ENCODE results near the gene FAM118B.

FAM118B gene

DNA sequence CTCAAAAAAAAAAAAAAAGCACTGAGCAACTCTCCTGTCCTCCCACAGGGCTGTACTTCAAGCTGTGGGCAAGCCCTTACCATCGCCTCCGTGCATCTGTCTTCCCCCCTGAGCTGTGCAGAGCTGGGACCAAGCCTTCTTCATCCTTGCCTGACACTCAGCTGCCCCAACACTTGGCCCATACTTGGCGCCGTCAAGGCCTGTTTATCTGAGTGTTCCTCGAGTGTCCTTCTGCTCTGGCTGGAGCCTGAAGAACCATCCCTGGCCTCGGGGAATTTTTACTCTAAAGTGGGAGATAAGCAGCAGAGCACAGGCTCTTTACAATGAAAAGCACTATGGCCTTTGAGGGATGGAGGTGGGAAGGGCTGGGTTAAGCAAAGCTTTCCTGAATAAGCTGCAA lies 69.7 kb downstream of the FAM118B start:
- H3K36me3 ChIP-seq, result peaks cover 13 to 37% (median 28%) of the 10 kb centered on the region in 11 experiments
- H3K9ac ChIP-seq, result no peak overlapping the region; a peak in 2 of 22 replicates
- H3K9me3 ChIP-seq (replicated peaks in 1 of 11), result no peaks in the 10 kb centered on the region
- H3K4me3 ChIP-seq, result no peak overlapping the region
- H3K27me3 ChIP-seq, result no peaks in the 10 kb centered on the region
- peak overlapping the region; percentile 85 to 97 (median 93) for H3K4me2 ChIP-seq
- 0 out of 22 replicates have a peak, but pooled peaks cover 0 to 7% (median 0%) of the 10 kb centered on the region in 11 experiments for H4K20me1 ChIP-seq
- peaks cover 43 to 62% (median 50%) of the 10 kb centered on the region in 10 experiments for H3K4me1 ChIP-seq
- H3K27ac ChIP-seq, result peak overlapping the region in 10 of 11 experiments; percentile 50 to 78 (median 70); a peak in 17 of 22 replicates
- TF ChIP-seq Cebpa-rat (IDR thresholded peaks at IDR 0.05), result no peak

- Histone ChIP-seq H3K27ac (peak overlapping the region in 7 of 11 experiments; percentile 82 to 94 (median 86); a peak in 10 of 22 replicates), H3K4me3 (peak overlapping the region in 9 of 10 experiments; percentile 69 to 87 (median 75); a peak in 14 of 20 replicates), H3K9ac (peak overlapping the region in 9 of 11 experiments; percentile 83 to 92 (median 89); a peak in 13 of 22 replicates), H3K27me3 (no peaks in the 10 kb centered on the region), H3K4me1 (peaks cover 43 to 62% (median 50%) of the 10 kb centered on the region in 10 experiments), H4K20me1 (peaks cover 0 to 7% (median 0%) of the 10 kb centered on the region in 11 experiments; a peak in 1 of 22 replicates), H3K4me2 (peak overlapping the region; percentile 85 to 97 (median 93)), H3K9me3 (replicated peaks in 1 of 11) (no peaks in the 10 kb centered on the region), H3K36me3 (peaks cover 13 to 33% (median 27%) of the 10 kb centered on the region in 11 experiments)
- no peak for TF ChIP-seq Cebpa-rat (IDR thresholded peaks at IDR 0.05)
Observed at GRCh38 chr11:126281666-126282175, 70.1 kb downstream of the FAM118B start.

DNA sequence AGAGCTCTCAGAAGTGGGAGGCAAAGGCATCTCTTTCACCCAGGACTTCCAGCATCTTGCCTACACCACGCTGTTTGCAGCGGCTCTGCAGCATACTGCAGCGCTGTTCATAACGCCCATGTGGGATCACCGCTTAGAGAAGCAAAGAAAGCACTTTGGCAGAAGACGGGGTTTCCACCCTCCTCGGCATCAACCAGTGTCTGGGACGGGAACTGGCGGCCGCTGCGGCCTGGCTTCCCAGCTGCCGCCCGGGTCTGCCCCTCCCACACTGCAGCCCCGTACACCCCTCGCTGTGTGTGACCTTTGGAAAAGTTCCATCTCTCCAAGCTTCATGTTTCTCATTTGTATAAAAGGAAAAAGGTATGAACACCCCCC lies 70.8 kb downstream of the FAM118B start:
- Histone ChIP-seq H3K9ac (peak overlapping the region; percentile 83 to 92 (median 88)), H3K27me3 (no peaks in the 10 kb centered on the region), H3K36me3 (peaks cover 6 to 26% (median 21%) of the 10 kb centered on the region in 11 experiments), H4K20me1 (peaks cover 0 to 7% (median 0%) of the 10 kb centered on the region in 11 experiments; a peak in 1 of 22 replicates), H3K4me2 (peak overlapping the region; percentile 85 to 97 (median 93)), H3K4me1 (peaks cover 43 to 62% (median 50%) of the 10 kb centered on the region in 10 experiments), H3K27ac (peak overlapping the region; percentile 81 to 94 (median 85)), H3K4me3 (peak overlapping the region; percentile 69 to 87 (median 75)), H3K9me3 (replicated peaks in 1 of 11) (no peaks in the 10 kb centered on the region)
- no peak for TF ChIP-seq Cebpa-rat (IDR thresholded peaks at IDR 0.05)

GRCh38 chr11:126282736-126283591 lies 71.4 kb downstream of the FAM118B start, which contains the start of gene TIRAP:
TSS of gene TIRAP (plus strand) at chr11:126283093. CDS start at chr11:126290895, 7,802 bp downstream.
- Histone ChIP-seq H3K4me1 (peaks cover 43 to 62% (median 50%) of the 10 kb centered on the region in 10 experiments), H3K36me3 (peaks cover 4 to 26% (median 15%) of the 10 kb centered on the region in 11 experiments; a peak in 19 of 22 replicates), H3K4me2 (peak within 1 kb of the TSS; percentile 85 to 97 (median 93)), H3K4me3 (peak within 1 kb of the TSS; percentile 69 to 87 (median 75)), H3K9ac (peak within 1 kb of the TSS; percentile 83 to 92 (median 88)), H3K27me3 (no peaks in the 10 kb centered on the region), H3K27ac (peak within 1 kb of the TSS; percentile 81 to 94 (median 85)), H4K20me1 (peaks cover 0 to 7% (median 0%) of the 10 kb centered on the region in 11 experiments; a peak in 2 of 22 replicates), H3K9me3 (replicated peaks in 1 of 11) (no peaks in the 10 kb centered on the region)
- TF ChIP-seq Cebpa-rat (IDR thresholded peaks at IDR 0.05), result no peak

DNA sequence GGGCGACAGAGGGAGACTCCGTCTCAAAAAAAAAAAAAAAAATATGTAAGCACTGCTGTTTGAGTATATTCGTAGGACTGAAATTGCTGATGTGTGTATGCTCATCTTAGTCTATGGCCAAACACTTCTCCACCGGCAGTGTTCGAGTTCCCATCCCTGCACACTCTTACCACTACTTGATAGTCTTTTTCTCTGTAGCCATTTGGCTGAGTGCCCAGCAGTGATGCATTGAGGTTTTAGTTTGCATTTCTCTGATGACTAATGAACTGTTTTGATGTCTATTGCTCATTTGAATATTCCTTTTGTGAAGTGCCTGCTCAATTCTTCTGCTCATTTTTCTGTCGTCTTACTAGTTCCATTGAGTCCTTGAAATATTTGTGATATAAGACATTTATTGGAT lies 73.2 kb downstream of the FAM118B start:
- Histone ChIP-seq H3K27ac (peak overlapping the region in 3 of 11 experiments; percentile 20 to 91 (median 88); a peak in 2 of 22 replicates), H4K20me1 (peaks cover 0 to 11% (median 0%) of the 10 kb centered on the region in 11 experiments; a peak in 2 of 22 replicates), H3K36me3 (peaks cover 0 to 29% (median 19%) of the 10 kb centered on the region in 11 experiments; a peak in 14 of 22 replicates), H3K27me3 (no peaks in the 10 kb centered on the region), H3K4me2 (peak overlapping the region; percentile 85 to 97 (median 93); a peak in 21 of 22 replicates), H3K4me3 (no peak overlapping the region), H3K4me1 (peaks cover 41 to 55% (median 46%) of the 10 kb centered on the region in 10 experiments), H3K9me3 (replicated peaks in 1 of 11) (no peaks in the 10 kb centered on the region), H3K9ac (no peak overlapping the region)
- no peak for TF ChIP-seq Cebpa-rat (IDR thresholded peaks at IDR 0.05)

DNA sequence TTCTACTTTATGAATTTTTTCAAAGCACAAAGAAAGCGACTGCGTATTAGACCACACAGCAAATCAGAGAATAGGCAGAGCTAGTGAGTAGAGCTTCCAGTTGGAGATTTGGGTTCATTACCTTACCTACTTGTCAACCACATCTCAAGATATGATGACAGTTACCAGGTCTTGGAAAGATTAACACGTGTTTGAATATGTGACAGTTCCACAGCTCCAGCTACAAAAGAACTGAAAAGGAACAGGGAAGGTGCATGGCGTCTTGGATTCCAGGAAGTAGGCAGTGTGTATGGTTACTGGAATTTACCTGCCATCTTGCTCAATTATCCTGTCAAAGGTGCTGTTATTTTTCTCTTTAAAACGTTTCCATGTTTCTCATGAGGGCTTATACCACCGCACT lies 76.7 kb downstream of the FAM118B start:
- no peak for TF ChIP-seq Cebpa-rat (IDR thresholded peaks at IDR 0.05)
- Histone ChIP-seq H3K36me3 (peaks cover 30 to 61% (median 48%) of the 10 kb centered on the region in 11 experiments), H4K20me1 (peaks cover 0 to 30% (median 0%) of the 10 kb centered on the region in 11 experiments; a peak in 2 of 22 replicates), H3K4me3 (no peak overlapping the region), H3K27ac (no peak overlapping the region), H3K4me2 (no peak overlapping the region), H3K27me3 (no peaks in the 10 kb centered on the region), H3K9ac (no peak overlapping the region), H3K9me3 (replicated peaks in 1 of 11) (no peaks in the 10 kb centered on the region), H3K4me1 (peaks cover 14 to 34% (median 18%) of the 10 kb centered on the region in 10 experiments)

GRCh38 chr11:126290887-126291286 lies 79.3 kb downstream of the FAM118B start:
- H4K20me1 ChIP-seq, result peaks cover 0 to 35% (median 0%) of the 10 kb centered on the region in 11 experiments; a peak in 2 of 22 replicates
- no peak overlapping the region for H3K4me3 ChIP-seq
- 0 out of 22 replicates have a peak overlapping the region, but pooled peaks of 1 of the 11 experiments have one; percentile 19 for H3K9ac ChIP-seq
- H3K27me3 ChIP-seq, result no peaks in the 10 kb centered on the region
- H3K36me3 ChIP-seq, result peaks cover 49 to 82% (median 61%) of the 10 kb centered on the region in 11 experiments
- peaks cover 0 to 21% (median 0%) of the 10 kb centered on the region in 10 experiments; a peak in 7 of 20 replicates for H3K4me1 ChIP-seq
- H3K4me2 ChIP-seq, result no peak overlapping the region
- no peak overlapping the region for H3K27ac ChIP-seq
- H3K9me3 ChIP-seq (replicated peaks in 1 of 11), result no peaks in the 10 kb centered on the region
- no peak for TF ChIP-seq Cebpa-rat (IDR thresholded peaks at IDR 0.05)

DNA sequence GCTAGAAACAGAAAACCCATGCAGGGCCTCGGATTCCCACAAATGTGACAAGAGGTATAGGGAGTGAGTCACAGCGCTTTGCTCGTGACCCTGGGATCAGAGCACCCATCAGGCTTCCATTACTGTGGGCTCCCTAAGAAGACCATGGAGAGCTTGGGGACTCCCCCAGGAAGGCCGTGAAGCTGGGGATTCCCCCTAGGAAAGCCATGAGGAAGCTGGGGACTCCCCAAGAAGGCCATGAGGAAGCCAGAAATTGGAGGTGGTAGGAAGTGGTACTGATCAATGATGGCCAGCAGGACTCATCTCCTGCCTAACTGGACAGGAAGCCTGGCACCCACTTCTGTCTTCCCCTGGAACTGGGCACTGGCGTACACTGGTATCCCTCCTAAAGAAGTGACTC lies 82.1 kb downstream of the FAM118B start:
- Histone ChIP-seq H3K9ac (no peak overlapping the region), H3K4me2 (peak overlapping the region in 3 of 11 experiments; percentile 41 to 66 (median 47); a peak in 5 of 22 replicates), H3K4me3 (no peak overlapping the region), H3K27ac (no peak overlapping the region), H4K20me1 (peaks cover 0 to 29% (median 0%) of the 10 kb centered on the region in 11 experiments; a peak in 3 of 22 replicates), H3K9me3 (replicated peaks in 1 of 11) (no peaks in the 10 kb centered on the region), H3K36me3 (peaks cover 50 to 84% (median 62%) of the 10 kb centered on the region in 11 experiments), H3K4me1 (peaks cover 0 to 21% (median 0%) of the 10 kb centered on the region in 10 experiments; a peak in 7 of 20 replicates), H3K27me3 (no peaks in the 10 kb centered on the region)
- no peak for TF ChIP-seq Cebpa-rat (IDR thresholded peaks at IDR 0.05)

All from BLaER1 treated with 17β-estradiol and CSF1 and Interleukin-3, amounts not matched to agents 10 nM and 100 nM (cell line).